Astrocyte (in vitro differentiated cells and primary cell): Measurements from ENCODE around the gene CDH11.

Source experiments
- EZH2 ChIP-seq: IDR thresholded peaks from 2 replicates; pipeline ENCODE4 v1.6.1; 2012; ENCODE audit warnings: mild to moderate bottlenecking, low read length, inconsistent platforms; ENCODE audit not compliant: insufficient read depth
- TF ChIP-seq, protein P1 (sequence below): IDR thresholded peaks from 2 replicates; pipeline ENCODE4 v1.5.1; 2011; ENCODE audit warnings: low read depth, mild to moderate bottlenecking, inconsistent platforms, low read length, moderate library complexity; ENCODE audit not compliant: insufficient read depth

DNA sequence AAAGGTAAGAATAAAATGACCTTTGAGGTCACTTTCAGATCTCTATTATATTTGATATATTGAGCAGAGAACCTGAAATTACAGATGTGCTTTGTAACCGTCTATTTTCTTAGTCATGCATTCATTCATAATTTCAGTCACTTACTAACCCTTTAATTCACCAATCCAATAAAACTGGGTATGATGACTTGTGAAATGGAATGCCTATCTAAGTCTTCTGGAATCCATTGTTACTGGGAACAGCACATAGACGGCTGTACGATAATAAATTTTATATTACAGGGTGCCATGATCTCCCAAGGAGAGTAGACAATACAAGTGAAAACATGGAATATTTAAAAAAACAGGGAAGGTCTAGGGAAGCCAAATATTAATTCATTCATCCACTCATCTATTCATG lies 22.9 kb downstream of the CDH11 start:
- TF ChIP-seq, protein P1, sequence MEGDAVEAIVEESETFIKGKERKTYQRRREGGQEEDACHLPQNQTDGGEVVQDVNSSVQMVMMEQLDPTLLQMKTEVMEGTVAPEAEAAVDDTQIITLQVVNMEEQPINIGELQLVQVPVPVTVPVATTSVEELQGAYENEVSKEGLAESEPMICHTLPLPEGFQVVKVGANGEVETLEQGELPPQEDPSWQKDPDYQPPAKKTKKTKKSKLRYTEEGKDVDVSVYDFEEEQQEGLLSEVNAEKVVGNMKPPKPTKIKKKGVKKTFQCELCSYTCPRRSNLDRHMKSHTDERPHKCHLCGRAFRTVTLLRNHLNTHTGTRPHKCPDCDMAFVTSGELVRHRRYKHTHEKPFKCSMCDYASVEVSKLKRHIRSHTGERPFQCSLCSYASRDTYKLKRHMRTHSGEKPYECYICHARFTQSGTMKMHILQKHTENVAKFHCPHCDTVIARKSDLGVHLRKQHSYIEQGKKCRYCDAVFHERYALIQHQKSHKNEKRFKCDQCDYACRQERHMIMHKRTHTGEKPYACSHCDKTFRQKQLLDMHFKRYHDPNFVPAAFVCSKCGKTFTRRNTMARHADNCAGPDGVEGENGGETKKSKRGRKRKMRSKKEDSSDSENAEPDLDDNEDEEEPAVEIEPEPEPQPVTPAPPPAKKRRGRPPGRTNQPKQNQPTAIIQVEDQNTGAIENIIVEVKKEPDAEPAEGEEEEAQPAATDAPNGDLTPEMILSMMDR: no peak
- no peak for TF ChIP-seq EZH2
